NK-92 (cell line): ENCODE data around the gene ENTPD8.
"Not testable (repeated sequence)": the region's sequence is repeated elsewhere in the genome, so short reads cannot be mapped to it uniquely, and the experiment has no call there.

Source experiments
- DNase-seq: peaks from one replicate; lab custom pipeline; 2025; ENCODE audit not compliant: unreplicated experiment; lab: John Stamatoyannopoulos, UW

The ENTPD8 gene

GRCh38 chr9:137458194-137459151, 17.3 kb upstream of the ENTPD8 start:
- no peak for DNase-seq

DNA sequence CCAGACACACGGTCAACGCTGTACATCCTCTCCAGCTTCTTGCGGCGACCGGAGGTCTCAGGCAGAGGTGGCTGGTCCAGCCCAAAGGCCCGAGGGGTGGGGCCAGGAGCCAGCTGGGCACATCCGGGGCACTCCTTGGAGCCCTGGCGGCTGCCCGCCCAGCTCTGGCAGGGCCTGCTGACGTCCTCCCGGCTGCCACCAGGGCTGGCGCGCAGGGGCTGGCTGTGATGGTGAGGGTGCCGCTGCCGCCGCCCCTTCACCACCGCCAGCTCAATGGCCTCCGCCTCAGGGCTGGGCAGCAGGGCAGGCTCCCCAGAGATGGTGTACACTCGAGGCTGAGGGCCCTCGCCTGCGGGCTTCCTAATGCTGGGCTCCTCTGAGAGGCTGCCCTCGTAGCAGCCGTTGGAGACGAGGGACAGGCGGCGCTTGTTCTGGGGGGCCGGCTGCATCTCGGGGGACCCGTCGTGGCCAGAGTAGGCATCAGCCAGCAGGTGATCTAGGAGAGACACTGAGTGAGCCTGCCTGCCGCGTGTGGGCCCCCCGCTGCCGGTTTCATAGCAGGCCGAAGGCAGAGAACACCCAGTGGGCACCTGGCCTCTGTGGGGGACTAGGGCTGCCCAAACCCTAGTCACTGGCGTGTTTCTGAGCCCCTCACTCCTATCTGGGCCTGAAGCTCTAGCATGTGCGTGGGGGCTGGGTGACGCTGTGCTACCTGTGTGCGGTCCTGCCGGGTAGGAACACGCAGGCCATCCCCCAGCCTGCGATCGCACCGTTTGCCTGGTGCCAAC, 16.4 kb upstream of the ENTPD8 start:
- DNase-seq: no peak

DNA sequence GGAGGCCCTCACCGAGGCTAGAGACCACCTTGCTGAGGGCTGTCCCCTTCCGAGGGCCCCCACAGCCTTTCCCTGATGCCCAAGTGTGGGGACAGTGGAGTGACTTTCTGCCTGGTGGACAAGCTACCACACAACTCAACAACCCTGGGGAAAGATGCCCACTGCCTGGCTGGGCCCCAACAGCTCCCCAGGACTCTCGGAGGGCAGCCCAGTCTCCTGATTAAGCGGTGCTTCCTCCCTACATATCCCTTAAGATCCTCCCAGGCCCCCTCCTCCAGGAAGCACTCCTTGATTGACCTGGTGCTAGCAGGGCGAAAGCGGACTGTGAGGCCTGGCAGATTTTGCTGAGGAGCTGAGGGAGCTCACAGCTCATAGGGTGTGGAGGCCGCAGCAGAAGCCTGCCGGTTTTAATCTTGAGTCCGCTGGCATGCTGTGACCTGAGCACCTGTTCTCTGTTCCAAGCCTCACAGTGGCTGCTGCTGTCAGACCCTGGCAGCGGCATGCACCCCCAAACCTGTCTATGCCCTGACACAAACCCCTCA, 15.8 kb upstream of the ENTPD8 start:
- no peak for DNase-seq

DNA sequence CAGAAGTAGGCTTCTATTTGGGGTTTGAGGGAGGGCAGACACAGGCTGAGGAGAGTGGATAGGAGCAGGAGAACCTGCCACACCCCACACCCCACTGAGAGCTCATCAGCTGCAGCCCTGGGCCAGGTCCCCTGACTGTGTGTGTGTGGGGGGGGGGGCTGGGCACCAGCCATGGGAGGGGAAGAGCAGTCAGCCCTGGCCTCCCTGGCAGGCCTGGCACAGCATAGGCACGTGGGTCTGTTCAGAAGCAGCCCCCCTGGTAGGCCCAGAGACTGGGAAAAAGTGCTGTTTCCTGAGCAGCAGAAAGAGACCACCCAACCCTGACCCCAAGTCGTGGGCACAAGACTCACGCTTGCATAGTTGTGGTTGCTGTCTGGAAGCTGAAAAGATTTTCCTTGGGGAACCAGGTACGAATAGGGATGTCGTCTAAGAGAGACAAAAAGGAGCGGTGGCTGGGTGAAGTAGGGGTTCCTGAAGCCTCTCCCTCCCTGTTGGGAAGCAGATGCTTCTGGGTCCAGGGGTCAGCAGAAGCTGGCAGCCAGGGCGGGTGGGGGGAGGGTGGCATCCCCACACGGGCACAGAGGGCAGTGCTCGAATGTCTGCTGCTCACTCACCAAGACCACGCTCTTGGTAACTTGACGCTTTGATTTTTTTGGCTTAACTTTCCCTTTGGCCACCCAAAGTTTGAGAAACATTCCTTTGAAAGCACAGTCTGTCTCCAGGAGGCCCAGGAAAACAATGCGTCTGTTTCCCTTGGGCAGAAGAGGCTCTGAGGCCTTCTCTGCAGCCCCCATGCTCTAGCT, 15.1 kb upstream of the ENTPD8 start:
- no peak for DNase-seq

GRCh38 chr9:137455359-137455991, 14.3 kb upstream of the ENTPD8 start:
- no peak for DNase-seq

- no peak for DNase-seq
Observed at GRCh38 chr9:137454597-137455358, 13.6 kb upstream of the ENTPD8 start.

- DNase-seq: no peak
Observed at GRCh38 chr9:137454145-137454596, 13.0 kb upstream of the ENTPD8 start.

DNA sequence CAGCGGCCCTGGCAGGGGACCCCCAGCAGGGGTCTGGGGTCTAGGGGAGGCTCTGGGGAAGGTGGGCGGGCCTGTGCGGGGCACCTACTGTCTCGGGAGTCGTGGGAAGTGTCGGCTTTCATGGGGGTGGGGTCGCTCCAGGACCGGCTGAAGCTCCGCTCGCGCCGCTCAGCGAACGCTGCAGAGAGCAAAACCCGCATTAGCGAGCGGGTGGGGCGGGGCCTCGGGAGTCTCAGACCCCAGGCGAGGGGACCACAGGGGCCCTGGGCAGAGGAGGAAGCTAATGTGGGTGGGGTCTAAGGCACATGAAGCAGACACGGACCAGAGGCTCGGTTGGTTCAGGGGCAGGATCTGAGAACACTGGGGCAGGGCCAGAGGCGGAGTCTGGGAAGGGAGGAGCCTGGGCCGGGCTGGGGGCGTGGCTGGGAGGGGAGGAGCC, 12.5 kb upstream of the ENTPD8 start:
- no peak for DNase-seq

- DNase-seq: no peak
Observed at GRCh38 chr9:137452761-137453642, 11.8 kb upstream of the ENTPD8 start.

DNA sequence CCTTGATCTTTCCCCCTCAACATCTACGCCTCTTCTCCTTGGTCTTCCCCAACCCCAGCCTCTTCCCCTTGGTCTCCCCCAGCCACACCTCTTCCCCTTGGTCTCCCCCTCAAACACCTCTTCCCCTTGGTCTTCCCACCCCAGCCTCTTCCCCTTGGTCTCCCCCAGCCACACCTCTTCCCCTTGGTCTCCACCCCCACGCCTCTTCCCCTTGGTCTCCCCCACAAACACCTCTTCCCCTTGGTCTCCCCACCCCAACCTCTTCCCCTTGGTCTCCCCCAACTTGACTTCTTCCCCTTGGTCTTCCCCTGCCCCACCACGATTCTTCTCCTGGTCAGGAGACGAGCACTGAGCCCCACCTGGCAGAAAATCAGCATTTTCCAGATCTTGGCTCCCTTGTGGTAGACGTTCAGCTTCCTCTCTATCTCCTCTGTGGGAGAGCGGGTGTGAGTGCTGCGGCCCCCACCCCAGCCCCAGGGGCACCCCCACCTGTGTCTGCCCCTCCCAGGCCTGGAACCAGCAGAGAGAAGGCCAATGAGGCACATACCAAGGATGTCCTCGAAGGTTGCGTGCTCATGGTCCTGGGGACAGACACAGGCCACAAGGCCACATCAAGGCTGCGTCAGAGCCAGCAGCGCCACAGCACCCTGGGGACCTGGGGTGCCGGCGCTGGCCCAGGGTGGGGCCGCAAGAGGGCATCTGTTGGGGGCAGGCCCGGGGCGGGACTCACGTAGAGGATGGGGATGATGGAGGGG, 11.0 kb upstream of the ENTPD8 start:
- no peak for DNase-seq

GRCh38 chr9:137451264-137452005, 10.3 kb upstream of the ENTPD8 start:
- DNase-seq: not testable (repeated sequence)

GRCh38 chr9:137450539-137451222, 9.5 kb upstream of the ENTPD8 start:
- DNase-seq: not testable (repeated sequence)

GRCh38 chr9:137449931-137450538, 8.9 kb upstream of the ENTPD8 start:
- DNase-seq: no peak

DNA sequence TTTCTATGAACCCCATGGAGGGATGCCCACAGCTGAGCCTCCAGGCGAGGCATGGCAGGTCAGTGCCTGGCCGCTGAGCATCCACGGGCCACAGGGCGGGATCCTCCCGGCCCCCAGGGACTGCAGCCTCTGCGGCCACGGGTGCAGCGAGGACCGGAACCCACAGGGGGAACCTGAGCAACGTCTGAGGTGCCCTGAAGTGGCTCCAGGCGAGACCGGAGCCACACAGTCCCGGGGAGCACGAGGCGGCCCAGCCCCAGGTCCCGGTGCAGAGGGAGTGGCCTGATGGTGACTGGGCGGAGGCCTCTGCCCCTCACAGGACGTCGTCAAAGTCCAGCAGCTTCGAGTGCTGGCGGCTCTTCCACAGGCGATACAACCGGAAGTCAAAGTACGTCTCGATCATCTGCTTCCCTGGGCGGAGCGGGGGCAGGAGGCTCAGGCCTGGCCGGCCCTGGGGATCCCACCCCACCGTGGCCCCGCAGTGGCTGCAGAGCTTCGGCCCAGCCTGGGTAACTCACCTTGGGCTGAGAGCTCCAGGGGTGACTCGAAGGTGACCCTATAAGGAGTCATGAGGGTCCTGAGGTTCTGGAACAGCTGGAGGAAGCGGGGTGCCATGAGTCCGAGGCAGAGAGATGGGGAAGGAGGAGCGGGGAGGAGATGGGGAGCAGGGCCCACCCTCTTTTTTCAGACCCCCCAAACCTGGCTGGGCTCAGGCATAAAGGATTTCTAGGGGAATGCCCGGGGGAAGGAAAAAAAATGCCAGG, 8.1 kb upstream of the ENTPD8 start:
- no peak for DNase-seq

GRCh38 chr9:137448602-137448962, 7.4 kb upstream of the ENTPD8 start:
- no peak for DNase-seq
